NCI-H2196 (cell line): Measurements from ENCODE around the gene DELE1.

ENCODE experiments used
- DNase-seq: peaks from one replicate; lab custom pipeline; 2025; ENCODE audit not compliant: unreplicated experiment; lab: John Stamatoyannopoulos, UW

Gene DELE1

DNA sequence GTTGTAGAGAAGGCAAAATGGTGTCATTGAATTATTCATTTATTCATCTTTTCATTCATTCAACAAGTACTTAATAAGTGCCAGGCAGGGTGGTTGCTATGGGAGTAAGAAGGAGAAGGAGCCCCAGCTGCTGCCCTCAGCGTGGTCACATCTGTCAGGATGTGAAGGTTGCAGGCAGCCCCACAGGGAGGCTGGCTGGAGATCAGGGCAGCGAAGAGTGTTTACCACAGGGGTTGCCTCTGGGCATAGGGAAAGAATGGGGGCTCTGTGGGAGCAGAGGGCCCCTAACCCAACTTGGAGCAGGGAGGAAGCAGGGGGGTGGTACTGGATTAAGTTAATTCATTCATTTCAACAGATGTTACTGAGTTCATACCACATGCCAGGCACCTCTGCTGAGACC is 28.3 kb downstream of the DELE1 start:
- no peak for DNase-seq

DNA sequence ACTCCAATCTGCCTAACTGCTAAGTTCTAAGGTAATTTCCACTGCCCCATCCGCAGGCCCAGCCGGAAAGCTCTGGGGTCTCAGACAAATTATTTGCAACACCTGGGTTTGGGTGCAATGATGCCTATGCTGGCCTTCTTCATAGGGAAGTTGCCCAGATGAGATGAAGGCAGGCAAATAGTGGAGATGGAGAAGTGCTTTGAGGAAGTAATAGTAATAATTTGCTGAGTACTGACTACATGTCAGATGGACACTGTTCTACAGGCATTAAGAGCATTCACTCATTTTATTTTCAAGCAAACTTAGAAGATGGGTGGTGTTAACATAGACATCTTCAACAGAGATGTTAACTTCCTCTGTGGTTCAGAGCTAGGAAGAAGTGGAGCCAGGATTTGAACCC is 30.5 kb downstream of the DELE1 start:
- no peak for DNase-seq

DNA sequence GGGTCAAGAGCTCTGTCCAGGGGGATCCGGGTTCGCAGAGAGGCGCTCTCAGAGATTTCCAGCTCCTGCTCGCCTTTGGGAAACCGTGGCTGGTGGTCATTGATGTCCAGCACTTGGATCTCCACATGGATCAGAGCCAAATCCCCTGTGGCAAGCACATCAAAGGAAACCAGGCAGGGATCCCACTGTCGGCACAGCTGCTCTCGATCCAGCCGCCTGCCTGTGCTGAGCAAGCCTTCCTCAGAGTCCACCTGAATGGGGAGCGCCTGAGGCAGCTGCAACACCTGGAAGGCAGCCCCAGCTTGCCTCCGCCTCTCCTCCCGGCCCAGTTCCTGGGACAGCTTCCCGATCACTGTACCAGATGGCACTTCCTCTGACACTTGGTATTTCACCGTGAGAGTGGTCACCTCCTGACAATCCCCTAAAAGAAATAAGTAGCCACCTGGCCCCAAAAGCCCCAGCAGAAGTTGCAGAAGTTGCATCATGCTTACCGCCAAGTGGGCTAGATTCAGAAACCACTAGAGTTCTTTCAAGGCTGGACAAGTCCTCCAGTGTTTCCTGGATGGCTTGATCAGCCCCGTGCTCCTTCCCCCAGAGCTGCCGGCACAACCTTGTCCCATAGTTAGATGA is 33.8 kb downstream of the DELE1 start:
- DNase-seq = no peak

DNA sequence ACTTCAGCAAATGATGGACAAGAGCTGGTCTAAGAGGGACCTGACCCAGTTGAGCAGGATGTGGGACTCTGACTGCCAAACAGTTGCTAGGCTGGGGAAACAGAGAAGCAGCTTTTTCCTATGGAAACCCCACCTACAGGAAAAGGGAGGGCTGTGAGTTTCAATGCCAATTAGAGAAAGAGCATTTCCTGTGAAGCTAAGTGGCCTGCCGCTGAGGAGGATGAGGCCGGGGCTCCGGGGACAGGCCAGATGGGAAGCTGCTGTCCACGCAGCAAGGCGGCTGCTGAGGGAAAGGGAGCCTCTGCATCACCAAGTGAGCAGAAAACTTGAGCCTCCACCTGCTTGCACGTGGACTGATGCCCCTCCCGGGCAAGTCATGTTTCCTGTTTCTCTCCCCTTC is 34.4 kb downstream of the DELE1 start, which contains the start of gene PCDH12:
PCDH12 (minus strand) TSS at position 90 of the 400 bp plus-strand sequence. CDS start 351 bp downstream, outside the sequence.
- DNase-seq = no peak

DNA sequence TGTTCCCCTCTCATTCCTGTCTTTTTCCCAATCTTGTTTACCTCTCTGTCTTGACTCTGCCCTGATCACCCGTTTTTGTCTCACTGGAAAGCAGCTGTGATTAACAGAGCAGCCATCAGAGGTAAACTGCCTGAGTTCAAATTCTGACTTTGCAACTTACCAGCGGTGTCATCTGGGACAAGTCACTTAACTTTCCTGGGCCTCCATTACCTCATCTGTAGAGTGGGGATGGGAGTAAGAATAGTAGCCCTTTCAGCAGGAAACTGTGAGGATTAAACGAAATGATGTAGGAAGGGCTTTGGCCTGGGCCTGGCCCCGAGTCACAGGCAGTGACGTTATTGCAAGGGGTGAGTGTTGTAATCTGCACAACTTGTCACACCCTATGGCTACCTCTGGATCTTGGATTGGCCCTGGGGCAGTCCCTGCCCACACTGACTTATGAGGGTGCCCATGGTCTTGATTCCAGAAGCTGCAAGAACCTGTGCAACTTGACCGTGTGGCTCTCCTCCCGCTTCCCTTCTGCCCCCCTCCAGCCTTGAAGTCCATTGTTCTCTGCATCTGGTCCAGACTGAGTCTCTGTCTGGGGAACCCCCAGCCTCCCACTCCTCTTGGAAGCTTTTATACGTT is 35.0 kb downstream of the DELE1 start:
- DNase-seq = no peak

DNA sequence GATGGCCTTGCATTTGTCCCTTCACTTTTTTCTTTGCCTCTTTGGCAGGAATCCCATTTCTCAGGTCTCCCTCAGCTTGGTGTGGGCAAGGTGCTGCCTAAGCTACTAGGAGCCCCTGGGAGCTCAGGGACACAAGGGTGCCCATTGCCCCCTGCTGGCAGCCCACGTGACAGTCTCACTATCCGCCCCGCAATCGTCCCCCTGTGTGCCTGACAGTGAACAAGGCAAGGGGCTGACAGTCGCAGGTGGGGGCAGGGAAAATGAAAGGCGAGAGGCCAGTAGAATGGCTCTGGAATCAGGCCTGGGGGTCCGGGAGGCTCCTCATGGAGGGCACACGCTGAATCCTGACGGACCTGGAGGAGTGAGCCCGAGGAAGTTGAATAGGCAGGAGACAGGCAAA is 36.3 kb downstream of the DELE1 start:
- DNase-seq = peak; percentile 21

DNA sequence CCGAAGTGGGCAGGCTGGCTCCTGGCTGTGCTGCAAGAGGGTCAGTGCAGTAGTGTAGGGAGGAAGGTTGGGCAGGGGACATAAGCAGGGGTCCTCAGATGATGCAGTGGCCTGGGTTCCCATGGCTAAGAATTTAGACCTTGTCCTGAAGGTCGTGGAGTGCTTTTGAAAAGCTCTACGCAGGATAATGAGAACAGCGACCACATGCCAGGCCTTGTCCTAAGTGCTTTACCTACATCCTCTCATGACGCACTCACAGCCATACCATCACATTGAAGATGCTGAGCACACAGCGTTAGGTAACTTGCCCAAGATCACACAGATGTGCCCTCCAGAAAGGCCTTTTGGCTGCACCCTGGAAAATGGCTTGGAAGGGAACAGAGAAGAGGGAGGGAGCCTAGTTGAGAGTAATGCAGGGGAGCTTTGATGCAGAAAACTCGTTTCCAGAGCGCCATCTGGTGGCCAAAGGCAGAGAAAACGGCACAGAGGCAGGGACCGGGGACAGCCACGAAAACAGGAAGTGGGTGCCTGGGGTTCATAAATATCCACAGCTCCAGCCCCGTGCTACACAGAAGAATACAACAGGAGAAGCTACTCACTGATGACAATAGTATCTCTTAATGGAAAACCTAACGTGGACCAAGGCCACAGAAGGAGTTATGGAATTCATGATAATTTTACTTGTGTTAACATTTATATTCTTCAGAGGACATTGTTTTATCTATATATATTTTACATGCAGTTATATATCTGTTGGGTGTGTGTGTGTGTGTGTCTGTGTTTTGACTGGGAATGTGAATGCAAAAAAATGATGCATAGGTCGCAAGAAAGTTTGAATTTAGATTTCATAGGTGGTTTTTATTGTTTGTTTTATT is 37.0 kb downstream of the DELE1 start:
- peak; percentile 93 for DNase-seq

DNA sequence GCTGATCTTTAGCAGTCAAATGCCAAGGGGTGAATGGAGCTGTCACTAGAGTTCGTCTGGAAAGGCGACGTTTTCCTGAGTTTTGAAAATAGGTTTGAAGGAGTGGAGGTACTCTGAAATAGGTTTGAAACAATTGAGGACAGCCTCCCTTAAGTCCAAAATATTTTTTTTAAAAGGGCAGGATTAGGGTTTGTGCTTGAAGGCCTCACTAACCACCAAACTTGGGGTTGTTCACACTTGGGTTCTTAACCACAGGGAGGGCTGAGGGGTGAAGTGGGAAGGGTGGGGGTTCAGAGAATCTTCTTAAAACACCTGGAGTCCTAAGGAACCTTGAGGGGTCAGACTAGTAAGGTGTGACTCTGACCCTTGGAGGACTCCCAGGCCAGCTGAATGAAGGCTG is 37.8 kb downstream of the DELE1 start:
- DNase-seq = no peak

DNA sequence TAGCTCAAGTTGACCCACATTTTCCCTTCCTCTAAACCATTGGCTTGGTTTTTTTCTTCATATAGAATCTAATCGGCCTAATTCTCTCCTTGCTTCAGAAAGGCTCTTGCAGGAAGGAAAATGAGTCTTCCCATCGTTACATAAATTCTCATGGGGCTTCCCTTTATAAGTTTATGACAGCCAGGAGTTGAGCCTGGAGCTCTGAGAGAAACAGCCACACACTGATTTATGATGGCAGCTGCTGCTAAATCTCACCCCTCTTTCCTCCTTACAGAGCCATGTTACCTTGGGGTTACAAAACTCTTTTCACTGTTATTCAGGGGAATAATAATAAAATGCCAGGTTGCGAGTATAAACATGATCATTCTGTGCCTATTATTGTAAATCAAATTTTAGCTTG is 40.0 kb downstream of the DELE1 start:
- DNase-seq = no peak

DNA sequence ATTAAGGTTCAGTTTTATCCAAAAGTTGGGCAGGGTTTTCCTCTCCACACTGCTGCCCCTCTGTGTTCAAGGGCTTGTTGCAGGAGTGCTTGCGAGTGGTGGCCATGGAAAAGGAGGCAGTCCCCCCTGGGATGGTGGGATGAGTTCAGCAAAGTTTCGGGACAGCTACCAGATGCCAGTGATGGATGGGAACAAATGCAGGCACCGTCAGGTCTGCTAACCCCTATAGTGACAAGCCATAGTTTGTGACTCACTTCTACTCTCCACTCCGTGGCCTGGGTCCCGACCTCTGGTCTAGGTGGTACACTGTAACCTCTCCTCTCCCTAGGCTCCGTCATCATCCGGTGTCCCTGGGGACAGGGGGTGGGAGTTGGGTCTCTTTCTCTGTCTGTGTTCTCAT is 41.4 kb downstream of the DELE1 start:
- DNase-seq = no peak

DNA sequence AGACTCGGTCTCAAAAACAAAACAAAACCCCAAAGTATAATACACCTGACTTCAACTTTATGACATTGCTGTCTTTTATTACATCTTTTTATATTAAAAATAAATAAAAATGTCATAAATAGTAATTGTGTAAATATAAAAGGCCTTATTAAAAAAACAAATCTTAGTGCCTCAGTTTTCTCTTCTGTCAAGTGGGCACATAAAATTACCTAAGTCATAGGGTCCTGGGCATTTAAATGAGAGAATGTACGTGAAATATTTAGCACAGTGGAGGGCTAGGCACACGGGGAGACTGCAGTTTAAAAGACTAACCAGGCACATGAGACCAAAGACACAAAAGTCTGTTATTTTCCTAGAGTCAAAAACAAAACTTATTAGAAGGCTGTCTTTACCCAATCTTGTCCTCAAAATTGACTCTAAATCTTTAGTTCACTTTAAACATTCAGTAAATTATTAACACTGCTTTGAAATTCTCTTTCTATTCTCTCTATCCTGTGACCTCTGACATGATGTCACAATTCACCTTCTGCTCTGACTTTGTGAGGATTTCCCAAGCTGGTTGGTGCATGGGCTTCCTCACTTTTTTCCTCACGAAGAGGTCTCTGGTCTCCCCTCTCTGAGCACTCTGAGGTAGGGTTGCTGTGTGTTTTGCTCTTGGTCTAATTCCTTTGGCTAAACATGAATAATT is 42.7 kb downstream of the DELE1 start:
- DNase-seq = no peak

DNA sequence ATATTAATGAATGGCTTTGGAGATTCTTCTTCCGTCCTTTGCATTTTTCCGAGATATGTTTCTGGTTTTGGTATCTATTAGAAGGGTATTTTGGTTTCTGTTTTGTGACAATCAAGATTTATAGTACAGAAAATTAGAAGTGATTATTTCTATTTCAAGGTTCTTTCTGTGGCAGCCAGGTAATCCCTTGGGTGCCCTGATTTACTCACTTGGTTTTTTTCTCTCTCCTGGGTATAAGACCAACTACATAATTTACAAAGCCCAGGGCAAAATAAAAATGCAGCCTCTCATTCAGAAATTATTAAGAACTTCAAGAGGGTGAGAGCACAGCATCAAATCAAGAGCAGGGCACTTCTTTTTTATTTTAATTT is 43.3 kb downstream of the DELE1 start:
- DNase-seq = no peak

DNA sequence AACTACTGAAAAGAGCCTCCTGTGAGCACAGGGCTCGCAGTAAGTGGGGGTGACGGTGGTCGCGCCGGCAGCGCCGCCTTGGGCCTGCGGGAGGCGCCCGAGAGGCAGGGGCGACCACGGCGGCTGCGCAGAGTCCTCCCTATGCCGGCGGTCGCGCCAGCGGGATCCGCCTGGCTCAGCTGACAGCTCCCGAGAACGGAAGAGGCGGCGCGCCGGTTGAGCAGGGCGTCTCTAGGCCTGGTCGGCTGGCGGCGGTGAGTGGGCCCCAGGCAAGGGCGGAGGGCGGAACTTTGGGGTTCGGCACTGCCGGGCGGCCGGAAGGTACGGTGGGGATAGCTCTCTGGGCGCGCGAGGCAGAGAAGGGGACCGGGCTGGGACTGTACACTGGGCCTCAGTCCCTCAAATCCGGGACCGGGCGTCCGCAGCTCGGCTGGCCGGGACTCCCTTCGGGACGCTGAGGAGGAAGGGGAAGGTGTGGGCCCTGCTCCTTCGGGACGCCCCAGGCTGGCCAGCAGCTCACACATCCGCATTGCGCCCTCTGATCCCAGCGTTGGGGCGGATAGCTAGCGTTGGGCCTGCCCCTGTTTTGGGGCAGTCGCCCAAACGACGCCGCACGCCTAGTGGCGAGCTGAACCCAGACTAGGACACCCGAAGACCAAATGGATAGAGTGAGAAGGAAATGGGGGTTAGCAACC is 45.4 kb downstream of the DELE1 start, which contains the start of gene RNF14:
RNF14 (plus strand) TSS at position 192 of the 695 bp plus-strand sequence. CDS start 4,484 bp downstream, outside the sequence.
- peak; percentile 93 for DNase-seq

DNA sequence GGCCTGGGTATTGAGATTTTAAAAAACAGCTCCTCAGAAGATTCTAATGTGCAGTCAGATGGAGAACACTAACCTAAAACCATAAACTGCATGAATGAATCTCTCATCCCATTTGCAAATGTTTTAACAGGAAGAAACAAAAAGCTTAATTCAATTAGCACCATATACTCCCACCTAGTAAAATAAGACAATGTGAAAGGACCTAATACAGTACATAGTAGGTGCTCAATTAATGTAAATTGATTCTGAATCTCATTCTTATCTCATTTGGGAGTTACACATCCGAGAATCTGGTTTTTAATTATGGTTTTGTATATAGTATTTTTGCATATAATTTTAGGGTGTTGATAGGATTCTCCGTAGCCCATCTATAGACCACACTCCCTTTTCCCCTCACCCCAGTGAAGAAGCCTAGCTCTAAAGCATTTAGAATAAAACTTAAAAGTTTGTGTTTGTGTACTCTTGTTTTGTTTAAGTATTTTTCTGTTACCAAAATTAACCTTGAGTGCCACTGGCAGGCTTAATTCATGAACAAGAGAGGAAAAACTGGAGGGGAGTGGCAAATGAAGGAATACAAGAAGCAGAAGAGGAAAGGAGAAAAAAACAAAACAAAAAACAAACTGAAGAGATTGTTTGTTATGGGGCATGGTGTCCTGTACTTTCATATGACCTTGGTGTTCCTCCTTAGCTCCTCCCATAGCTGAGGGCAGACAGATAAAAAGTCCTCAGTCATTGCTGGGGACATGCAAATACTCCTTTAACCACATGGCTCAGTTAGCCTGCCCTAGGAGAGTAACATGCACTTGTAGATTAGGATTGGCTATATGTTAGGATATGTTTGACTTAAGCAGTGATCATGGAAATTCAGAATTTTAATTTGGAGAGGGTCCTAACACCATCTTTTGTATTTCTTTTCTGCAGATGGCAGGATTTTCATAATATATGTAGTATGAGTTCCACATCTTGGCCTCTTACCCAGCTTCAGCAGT is 46.4 kb downstream of the DELE1 start:
- no peak for DNase-seq

DNA sequence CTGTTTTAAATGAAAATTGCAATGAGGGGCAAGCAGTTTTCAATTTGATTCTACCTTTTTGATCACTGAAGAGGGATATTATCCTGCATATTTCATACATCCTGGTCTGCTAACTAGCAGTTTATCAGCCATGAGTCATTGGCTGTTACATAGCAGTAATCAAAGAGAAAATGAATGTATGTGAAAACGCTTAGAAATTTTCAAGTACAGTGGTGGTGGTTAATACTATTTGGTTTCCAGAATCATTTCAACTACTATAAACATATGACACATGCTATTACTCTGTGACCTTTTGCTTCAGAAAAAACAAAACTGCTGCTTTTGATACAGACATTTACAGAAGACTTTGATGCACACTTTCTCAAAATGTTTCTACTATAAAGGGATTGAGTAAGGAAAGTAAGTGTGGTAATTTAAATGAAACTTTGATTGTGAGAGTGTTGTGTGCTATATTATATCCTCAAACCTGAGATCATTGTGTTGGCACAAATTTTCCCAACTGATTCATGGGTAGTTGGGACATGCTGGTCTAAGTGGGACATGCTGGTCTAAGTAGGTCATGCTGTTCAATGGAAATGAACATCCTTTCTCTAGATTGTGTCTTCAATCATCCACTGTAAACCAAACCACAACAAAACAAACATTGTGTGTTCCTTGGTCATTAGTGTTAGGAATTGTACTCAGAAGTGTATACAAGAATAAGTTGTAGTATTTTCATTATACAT is 50.4 kb downstream of the DELE1 start:
- no peak for DNase-seq

DNA sequence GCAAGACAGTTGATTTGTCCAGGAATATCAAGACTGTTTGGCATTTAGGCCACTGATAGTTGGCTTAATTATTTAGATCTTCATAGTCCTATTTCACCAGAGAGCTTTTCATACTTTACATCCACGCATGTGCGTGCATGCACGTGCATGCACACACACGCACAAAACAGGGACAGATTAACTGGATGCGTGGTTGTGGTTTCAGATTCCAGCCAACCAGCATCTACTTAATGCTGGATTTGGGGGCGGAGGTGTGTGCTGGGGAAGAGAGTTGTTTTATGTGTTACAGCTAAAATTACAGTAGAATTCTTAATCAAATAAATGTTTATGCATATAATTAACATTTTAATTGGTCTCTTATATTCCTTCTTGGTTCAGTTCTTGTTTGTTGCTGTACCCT is 52.5 kb downstream of the DELE1 start:
- no peak for DNase-seq

DNA sequence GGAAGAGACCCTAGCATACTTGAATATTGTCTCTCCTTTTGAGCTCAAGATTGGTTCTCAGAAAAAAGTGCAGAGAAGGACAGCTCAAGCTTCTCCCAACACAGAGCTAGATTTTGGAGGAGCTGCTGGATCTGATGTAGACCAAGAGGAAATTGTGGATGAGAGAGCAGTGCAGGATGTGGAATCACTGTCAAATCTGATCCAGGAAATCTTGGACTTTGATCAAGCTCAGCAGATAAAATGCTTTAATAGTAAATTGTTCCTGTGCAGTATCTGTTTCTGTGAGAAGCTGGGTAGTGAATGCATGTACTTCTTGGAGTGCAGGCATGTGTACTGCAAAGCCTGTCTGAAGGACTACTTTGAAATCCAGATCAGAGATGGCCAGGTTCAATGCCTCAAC is 54.7 kb downstream of the DELE1 start:
- no peak for DNase-seq

DNA sequence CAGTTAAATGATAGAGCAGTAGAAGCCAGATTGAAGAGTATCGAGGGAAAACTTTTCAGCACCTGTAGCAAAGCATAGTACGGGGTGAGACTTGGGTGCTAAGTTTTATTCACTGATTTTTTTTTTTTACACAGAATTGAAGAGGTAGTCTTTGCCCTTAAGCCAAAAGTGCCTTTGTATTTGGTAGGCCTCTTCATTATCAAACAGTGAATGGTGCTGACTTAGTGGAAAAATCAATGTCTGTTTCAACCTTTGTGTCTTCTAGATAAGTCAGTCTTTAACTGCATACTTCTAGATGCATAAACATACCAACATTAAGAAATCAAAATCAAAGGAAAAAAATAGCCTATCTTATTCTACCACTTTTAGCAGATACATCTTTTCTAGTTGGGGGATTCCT is 59.0 kb downstream of the DELE1 start:
- no peak for DNase-seq

DNA sequence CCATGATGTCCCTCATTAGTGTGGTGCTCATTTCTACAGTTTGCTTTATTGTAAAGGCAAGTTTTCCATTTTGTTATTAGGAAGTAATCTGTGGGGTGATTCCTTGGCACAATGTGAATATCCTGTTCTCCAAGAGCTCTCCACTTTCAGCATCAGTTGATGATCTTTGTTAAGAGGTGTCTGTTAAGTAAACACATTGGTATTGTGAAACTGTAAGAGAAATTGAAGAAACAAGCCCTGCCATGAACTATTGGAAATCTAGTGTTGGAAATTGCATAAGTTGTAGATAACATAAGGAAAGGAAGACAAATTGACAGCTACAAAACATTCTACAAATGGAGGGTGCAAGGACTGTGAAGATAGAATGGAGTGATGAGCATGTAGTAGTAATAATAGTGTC is 62.4 kb downstream of the DELE1 start:
- DNase-seq = no peak
